Right renal cortex interstitium (tissue), 3 donors: ENCODE results near the gene TKT. TPM values are rescaled to one million over a fixed set of nuclear protein-coding genes. Genes with fewer than 3 reads are reported as not detected.

ENCODE experiments used
- DNase-seq, 3 donors: peaks; one replicate each; pipeline ENCODE4 v3.0.0-alpha.2; 2013; ENCODE audit warnings: low read depth in 3 of 3, low spot score in 2 of 3
- polyA plus RNA-seq, 3 donors: library from polyadenylated mRNA; unstranded; fragments of 120-200 nt; gene quantifications; one replicate each; pipeline ENCODE4 v1.2.1, GENCODE V29; 2013; ENCODE audit not compliant: insufficient read length in 3 of 3

The TKT gene
- polyA plus RNA-seq, 3 donors = 90.4 to 106 (median 91.9) TPM

DNA sequence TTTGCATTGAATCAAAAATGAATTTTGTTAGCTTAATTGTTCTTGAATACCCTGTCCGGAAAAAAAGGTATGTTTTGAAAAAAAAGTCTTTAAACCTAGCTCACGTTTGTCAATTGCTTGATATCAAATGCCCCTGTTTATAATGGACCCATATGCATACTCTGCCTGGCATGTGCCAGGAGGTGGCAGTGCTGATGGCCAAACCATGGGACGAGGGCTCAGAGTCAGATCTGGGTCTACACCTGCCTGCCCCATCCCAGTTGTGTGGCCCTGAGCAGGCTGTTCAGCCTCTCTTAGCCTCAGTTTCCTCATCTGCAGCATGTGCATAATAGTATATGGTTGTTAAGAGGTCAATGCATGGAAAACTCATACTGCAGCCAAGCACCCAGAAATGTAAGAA lies 56.0 kb downstream of the TKT start:
- DNase-seq = no peak

GRCh38 chr3:53198996-53199395 lies 56.8 kb downstream of the TKT start:
- DNase-seq = no peak

DNA sequence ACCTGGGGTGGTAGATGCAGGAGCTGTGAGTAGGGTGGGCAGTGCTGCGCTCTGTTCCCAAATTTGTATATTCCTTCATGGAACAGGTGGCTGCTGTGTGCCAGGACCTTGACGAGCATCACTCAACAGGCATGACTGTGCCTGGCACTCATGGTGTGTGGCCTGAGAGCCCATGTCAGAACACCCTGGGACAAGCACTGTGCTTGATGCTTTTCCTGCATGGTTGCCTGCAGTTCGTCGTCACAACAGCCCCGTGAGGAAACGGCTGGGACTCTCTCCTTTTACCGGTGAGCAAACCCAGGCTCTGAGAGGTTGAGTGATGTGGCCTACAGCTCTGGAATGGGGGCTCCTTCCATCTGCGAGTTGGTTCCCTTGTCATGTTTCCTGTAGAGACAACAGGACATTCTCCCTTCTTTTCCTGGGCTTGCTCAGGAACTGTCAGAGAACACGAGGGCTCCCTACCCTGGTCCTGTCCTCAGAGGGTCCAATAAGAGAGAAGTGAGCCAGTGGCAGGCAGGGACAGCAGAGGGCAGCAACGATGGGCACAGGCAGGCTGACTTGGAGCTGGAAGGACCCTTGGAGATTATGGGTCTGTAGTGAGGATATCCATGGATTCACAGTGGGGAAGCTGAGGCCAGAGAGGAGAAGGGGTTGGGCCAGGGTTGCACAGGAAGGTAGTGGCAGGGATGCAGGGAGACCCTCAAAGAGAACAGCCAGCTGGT lies 57.4 kb downstream of the TKT start:
- DNase-seq = no peak

DNA sequence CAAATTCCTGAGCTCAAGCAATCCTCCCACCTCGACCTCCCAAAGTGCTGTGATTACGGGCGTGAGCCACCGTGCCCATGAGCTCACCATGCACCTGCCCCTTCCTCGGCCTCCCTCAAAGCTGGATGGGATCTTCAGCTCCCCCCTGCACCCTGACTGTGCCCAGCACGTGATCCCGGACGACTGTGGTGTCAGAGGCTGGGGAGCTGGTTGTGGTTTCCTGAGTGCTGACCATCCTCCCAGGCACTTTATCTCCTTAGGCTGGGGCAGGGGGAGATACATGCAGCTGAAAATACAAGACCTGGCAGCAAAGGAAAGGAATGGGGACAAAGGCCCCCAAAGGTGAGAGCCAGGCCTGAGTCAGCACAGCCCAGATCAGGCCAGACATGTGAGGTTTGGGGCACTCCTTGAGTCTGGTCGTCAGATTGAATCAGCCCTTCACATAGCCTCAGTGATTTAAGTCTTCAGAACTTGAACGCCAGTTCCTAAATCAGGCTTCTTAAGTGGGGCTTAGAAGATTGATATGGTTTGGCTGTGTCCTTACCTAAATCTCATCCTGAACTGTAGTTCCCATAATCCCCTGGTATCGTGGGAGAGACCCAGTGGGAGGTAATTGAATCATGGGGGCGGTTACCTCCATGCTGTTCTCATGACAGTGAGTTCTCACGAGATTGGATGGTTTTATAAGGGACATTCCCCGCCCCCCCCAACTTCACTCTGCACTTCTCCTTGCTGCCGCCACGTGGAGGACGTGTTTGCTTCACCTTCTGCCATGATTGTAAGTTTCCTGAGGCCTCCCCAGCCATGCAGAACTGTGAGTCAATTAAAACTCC lies 59.0 kb downstream of the TKT start:
- DNase-seq = no peak

- peak in 1 of 3 donors; percentile 29 for DNase-seq
Observed at GRCh38 chr3:53195602-53196574, 59.9 kb downstream of the TKT start.

GRCh38 chr3:53195066-53195450 lies 60.8 kb downstream of the TKT start:
- no peak for DNase-seq

DNA sequence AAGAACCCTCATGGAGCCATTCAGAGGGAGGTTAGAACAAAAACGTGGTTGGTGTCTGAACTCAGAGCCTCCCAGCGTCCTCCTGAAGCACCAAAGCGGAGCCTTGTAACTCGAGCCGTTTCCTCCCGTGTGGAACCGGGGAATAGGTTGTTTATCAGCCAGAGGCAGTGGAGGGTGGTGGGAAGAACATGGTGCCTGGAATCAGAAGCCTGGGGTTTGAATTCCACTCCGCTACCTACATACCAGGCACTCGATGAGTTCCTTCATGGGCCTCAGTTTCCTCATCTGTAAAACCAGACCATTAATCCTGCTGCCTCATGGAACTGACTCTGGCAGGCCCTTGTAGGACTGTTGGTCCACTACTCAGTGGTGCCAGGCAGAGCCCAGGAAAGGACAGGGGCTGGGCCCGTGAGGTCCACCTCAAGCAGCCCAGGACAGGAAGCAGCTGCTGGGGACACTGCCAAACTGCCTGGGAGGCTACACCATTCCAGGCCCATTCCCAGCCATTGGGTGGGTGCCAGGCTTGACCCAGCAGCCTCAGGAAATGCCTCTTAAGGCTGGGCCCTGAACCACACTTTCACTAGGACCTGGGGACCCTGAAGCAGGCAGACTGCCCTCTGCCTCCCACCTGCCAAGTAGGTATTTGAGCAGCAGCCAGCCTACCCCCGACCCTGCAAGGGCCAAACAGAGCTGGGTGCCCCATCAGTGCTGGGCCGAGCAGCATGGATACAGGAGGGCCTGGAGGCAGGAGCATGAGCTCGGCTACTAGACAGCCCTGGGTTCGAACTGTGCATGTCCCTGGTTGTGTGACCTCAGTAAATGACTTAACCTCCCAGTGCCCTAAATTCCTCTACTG lies 61.4 kb downstream of the TKT start:
- DNase-seq = peak; percentile 43 to 78 (median 69)

DNA sequence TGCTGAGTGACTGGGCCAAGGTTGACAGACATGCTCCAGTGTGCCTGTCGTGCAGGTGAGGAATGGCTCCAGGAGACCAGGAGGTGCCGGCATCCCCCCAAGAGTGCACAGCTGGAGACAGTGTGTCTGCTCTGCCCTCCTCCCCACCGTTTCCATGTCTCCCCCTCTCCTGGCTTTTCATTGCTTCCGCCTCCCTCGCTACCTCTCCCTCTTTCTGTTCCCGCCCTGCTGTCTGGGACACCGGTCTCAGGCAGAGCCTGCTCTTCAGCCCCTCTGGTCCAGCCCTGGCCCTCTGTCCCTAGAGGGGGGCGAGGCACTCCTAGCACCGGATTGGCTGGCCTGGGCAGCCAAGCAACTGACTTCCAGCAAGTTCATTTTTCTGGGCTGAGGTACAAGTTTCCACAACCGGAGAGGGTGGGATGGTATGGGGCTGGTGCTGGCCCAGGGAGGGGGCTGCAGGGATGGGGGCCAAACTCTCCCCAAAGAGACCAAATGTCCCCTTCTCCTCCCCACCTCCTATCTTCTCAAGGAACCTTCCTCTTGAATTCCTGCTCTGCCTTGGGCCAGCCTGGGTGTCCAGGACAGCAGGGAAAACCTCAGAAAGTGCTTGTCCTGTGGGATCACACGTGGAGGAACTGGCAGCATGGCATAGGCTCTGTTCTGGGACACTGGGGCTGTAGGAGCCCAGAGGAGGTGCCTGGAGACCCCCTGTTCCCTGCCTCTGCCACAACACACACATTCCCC lies 62.2 kb downstream of the TKT start:
- DNase-seq = no peak

DNA sequence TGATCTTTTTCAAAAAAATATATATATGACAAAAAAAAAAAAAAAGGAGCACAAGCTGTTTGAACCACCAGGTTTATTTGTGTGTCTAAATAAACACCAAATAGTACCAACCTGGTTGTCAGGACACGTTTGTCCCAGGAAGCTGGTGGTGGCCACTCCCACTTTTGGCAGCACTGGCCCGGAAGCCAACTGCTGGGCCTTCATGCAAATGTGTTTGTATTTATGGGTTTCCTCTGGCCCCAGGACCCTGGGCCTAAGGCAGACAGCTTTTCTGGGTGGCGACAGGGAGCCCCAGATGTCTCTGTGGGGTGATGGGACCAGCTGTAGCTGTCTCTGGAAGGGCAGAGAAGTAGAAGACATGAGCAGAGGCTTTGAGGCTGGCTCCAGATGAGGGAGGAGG lies 63.2 kb downstream of the TKT start:
- no peak for DNase-seq

GRCh38 chr3:53191836-53192480 lies 63.9 kb downstream of the TKT start:
- no peak for DNase-seq

- no peak for DNase-seq
Observed at GRCh38 chr3:53190659-53191058, 65.2 kb downstream of the TKT start.

DNA sequence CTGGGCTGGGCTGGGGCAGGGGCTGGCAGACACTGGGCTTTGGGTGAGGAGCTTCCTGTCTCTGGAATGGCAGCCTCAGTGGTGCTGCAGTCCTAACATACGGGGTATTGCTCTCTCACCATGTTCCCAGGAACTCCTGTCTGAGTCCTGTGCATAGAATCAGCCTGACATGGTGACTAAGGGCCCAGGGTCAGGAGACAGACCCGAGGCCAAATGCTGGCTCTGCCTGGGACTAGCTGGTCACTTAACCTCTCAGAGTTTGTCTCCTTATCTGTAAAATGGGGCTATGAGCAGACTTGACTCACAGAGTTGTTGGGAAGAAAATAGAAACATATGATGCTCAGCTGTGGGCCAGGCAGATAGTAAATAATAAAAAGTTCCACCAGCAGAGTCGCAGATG lies 66.5 kb downstream of the TKT start:
- no peak for DNase-seq

DNA sequence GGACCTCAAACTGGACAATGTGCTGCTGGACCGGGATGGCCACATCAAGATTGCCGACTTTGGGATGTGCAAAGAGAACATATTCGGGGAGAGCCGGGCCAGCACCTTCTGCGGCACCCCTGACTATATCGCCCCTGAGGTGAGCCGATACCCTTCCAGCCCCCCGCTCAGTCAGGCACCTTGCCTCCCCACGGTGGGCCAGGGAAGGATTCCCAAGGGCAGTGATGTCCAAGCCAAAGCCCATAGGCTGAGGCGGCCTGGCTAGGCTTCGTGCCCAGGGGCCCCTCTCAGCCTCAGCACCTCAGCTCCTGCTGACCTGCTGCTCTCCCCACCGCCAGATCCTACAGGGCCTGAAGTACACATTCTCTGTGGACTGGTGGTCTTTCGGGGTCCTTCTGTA lies 67.1 kb downstream of the TKT start:
- no peak for DNase-seq

- no peak for DNase-seq
Observed at GRCh38 chr3:53188136-53188685, 67.6 kb downstream of the TKT start.

DNA sequence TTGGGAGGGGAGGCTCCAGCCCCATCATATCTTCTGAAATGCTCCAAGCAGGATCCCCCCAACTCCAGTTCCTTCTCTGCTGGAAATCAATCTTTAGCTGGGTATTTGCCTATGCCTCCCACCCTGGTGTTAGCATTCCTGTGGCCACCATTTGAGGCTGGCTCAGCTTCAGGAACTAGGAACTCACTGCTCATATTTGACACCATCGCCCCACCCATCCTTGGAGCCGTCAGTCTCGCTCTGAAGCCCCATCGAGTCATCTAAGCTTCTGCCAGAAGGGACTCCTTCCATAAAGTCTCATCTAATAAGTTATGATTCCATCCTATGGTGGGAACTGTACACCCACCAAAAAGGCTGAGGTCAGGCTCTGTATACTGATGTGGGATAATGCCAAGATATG lies 68.4 kb downstream of the TKT start:
- DNase-seq = no peak

DNA sequence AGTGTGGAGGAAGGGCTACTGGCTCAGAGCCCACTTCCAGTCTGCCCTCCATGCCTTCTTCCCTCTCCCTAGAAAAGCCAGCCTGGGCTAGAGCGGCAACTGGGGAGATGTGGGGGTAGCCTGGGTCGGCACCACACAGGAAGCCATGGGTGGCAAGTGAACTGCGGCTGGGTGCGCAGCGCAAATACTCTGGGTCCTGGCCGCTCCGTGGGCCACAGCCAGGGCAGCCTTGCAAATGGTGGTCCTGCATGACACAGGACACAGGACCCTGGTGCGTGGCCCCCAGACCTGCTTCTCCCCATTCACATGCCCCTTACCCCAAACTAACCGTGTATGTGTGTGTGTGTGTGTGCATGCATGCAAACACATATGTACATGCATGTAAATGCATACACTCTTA lies 69.1 kb downstream of the TKT start:
- no peak for DNase-seq

DNA sequence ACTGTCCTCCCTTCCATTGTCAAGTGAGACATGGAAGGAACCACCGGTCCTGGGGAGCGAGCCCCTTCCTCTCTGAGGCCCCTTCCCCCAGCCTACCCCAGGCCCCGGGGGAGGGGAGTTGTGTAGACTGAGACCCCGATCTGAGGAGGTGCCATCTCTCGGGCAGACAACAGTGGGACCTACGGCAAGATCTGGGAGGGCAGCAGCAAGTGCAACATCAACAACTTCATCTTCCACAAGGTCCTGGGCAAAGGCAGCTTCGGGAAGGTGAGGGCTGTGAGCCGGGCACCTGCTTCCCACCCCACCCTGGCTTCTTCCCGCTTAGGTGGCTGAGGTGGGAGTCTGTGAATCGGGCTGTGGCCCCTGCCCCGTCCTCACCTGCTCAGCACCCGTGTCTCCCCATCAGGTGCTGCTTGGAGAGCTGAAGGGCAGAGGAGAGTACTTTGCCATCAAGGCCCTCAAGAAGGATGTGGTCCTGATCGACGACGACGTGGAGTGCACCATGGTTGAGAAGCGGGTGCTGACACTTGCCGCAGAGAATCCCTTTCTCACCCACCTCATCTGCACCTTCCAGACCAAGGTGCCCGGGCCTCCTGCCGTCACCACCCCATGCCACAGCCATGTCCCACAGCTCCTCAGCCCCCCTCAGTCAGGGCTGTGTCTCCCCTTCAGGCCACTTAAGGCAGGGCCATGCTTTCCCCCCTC lies 69.9 kb downstream of the TKT start:
- no peak for DNase-seq

DNA sequence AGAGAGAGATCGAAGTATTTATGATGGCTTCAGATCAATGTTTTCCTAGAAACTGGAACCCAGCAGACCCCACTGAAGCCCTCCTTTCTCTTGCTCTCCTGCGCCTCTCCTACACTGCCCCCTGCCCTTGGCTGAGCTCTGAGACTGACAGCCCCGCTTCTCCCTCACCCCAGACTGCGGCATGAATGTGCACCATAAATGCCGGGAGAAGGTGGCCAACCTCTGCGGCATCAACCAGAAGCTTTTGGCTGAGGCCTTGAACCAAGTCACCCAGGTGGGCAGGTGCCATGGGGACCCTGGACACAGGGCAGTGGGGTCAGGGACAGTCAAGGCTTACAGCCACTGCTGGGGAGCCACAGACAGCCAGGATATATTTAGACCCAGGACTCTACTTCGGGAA lies 71.1 kb downstream of the TKT start:
- DNase-seq = no peak
